Mononuclear cell (primary cell): Measurements from ENCODE around the gene CEND1. TPM values are rescaled to one million over a fixed set of nuclear protein-coding genes. Genes with fewer than 3 reads are reported as not detected.
"Not testable (repeated sequence)": the region's sequence is repeated elsewhere in the genome, so short reads cannot be mapped to it uniquely, and the experiment has no call there.

ENCODE experiments used
- H3K27me3 ChIP-seq: 2 replicates; pipeline ENCODE4 v1.6.0; 2011; ENCODE audit warnings: low read length, control low read depth; ENCODE audit not compliant: insufficient read depth
- H3K4me1 ChIP-seq: 2 replicates; pipeline ENCODE4 v1.5.1; 2011; ENCODE audit warnings: mild to moderate bottlenecking, low read length, control low read depth; ENCODE audit not compliant: insufficient read depth
- H3K4me3 ChIP-seq: 2 replicates; pipeline ENCODE4 v1.5.1; 2011; ENCODE audit warnings: mild to moderate bottlenecking, low read length, moderate library complexity
- H3K9me3 ChIP-seq: 2 replicates; pipeline ENCODE4 v1.5.1; 2011; ENCODE audit warnings: low read depth, mild to moderate bottlenecking, control low read depth, low read length
- total RNA-seq: library from RNA; depleted of rRNA; stranded (reverse); fragments of >200 nt; gene quantifications from one replicate; pipeline ENCODE4 v1.2.3, GENCODE V29; 2012

The CEND1 gene
- total RNA-seq, 1 donor, result not detected

DNA sequence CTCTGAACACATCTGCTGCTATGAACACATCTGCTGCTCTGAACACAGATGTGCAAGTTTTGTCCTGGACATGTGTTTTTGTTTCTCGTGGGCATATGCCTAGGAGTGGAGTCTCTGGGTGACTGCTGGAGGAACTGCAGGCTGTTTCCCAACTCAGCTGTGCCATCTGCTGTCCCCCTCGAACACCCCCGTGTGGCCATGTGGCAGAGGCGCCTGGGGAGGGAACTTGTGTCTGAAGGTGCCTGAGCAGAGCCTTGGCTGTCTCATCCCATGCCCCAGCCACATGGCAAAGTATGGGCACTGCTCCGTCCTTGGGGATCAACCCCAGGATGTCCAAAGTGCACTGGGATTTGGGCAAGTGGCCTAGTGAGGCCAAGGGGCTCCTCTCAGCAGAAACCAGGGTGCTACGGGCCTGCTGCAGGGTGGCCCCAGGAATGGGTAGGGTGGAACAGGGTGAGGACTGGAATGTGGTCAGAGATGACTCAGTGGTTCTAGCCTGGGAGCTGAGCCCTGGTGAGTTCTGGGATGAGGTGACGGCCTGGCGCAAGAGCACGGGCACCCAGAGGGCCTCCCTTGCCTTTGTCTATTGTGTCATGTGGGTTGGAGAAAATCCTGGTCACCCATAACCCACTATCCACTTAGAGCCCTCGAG is 27.3 kb downstream of the CEND1 start:
- Histone ChIP-seq H3K4me3 (no peak overlapping the region), H3K9me3 (no peaks in the 10 kb centered on the region), H3K4me1 (no peaks in the 10 kb centered on the region), H3K27me3 (no peaks in the 10 kb centered on the region)

DNA sequence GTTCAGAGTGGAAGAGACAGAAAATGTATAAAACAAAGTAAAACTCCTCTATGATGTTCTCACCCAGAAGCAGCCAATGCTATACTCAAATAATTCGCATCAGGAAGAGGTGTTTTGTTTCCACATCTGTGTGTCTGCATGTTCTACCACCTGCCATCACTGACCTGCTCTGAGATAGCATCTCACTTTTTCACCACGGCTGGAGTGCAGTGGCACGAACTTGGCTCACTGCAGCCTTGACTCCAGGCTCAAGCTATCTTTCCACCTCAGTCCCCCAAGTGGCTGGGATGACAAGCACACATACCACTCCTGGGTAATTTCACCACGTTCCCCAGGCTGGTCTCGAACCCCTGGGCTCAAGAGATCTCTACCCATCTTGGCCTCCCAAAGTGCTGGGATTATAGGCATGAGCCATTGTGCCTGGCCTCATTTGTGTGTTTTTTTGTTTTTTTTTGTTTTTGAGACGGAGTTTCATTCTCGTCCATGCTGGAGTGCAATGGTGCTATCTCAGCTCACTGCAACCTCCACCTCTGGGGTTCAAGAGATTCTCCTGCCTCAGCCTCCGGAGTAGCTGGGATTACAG is 28.3 kb downstream of the CEND1 start:
- H3K27me3 ChIP-seq, result no peaks in the 10 kb centered on the region
- no peaks in the 10 kb centered on the region for H3K4me1 ChIP-seq
- no peak overlapping the region for H3K4me3 ChIP-seq
- no peaks in the 10 kb centered on the region for H3K9me3 ChIP-seq

DNA sequence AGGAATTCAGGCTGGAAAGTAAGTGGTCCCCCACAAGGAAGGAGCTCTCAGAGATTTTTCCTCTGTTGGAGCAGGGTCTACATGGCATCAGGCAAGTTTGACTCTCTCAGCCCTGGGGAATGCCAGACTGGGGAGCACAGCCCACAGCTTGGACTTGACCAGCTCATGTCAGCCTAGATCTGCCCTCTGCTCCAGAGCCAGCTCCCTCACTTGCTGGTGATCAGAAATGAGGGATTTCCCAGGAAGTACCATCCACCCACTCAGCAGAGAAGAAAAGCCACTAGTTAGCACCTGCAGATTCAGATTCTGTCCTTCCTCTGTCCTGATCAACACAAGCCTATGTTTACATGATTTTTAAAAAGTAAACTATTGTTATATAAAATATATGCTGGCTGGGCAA is 29.7 kb downstream of the CEND1 start:
- H3K4me3 ChIP-seq, result no peak overlapping the region
- no peaks in the 10 kb centered on the region for H3K27me3 ChIP-seq
- H3K9me3 ChIP-seq, result no peaks in the 10 kb centered on the region
- H3K4me1 ChIP-seq, result no peaks in the 10 kb centered on the region

DNA sequence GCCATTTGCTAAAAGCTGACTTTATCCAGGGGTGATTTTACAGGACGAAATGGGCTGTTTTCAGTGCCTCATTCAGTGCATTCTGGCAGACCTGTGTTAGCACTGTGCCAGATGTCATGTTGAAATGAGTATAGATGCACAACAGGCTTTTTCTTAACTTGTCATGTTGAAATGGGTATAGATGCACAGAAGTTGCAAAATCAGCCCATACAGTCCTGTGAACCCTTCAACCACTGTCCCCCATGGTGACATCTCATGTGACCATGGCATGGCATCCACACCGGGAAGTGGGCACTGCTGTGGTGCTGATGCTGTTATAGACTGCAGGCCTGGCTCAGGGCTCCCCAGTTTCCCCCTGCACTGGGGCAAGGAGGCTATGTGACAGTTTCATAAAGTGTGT is 40.2 kb downstream of the CEND1 start:
- H3K27me3 ChIP-seq, result no peaks in the 10 kb centered on the region
- H3K9me3 ChIP-seq, result no peaks in the 10 kb centered on the region
- no peak overlapping the region for H3K4me3 ChIP-seq
- H3K4me1 ChIP-seq, result peaks cover 47% of the 10 kb centered on the region

DNA sequence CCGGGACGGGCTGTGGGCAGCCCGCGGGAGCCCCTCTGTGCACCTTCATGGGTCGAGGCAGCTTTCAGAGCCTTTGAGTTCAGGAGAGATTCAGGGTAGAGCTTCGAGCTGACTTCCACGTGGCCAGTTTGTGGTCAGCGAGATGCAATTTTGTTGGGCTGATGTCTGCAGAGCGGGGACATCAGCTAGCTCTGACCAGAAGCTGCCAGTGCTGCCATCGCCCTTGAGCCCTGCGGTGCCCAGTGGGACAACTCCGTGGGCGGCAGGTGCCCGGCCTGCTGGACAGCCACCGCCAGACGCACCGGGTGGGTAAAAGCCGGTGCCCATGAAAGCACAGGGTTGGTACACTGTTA is 41.9 kb downstream of the CEND1 start:
- H3K9me3 ChIP-seq, result no peaks in the 10 kb centered on the region
- H3K4me1 ChIP-seq, result peaks cover 47% of the 10 kb centered on the region
- no peaks in the 10 kb centered on the region for H3K27me3 ChIP-seq
- H3K4me3 ChIP-seq, result peak overlapping the region; percentile 85

DNA sequence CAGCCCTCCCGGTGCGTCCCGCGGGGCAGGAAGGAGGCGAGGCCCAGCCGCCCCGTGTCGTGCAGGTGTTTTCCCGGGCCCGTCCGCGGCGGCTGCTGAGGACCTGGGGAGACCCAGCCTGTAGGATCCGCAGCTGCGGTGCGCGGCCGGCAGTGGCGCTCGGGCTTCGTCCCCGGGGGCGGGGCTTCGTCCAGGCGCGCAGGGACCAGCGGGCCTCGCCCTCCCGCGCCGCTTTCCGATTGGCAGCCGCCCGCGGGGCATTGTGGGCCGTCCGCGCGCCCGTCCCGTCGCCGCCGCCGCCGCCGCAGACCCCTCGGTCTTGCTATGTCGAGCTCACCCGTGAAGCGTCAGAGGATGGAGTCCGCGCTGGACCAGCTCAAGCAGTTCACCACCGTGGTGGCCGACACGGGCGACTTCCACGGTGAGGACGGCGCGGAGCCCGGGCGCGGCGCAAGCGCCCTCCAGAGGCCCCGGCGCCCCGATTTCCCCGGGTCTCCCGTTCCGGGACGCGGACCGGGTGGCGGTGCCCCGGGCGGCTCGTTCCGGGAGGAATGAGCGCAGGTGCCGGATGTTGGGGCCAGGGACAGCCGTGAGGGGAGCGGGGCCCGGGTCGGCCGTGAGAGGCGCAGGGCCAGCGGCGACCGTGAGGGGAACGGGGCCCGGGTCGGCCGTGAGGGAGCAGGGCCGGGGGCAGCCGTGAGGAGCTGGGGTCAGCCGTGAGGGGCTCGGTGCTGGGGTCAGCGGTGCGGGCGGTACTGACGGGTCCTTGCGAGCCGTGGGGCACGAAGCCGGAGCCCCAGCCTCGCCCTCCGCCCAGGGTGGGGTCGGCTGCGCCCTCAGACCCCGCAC is 42.5 kb downstream of the CEND1 start, which contains the start of gene TALDO1:
TALDO1 (plus strand) TSS at position 307 of the 849 bp plus-strand sequence; CDS start at position 325, 18 bp downstream.
- Histone ChIP-seq H3K4me1 (peaks cover 47% of the 10 kb centered on the region), H3K9me3 (no peaks in the 10 kb centered on the region), H3K27me3 (no peaks in the 10 kb centered on the region), H3K4me3 (peak within 1 kb of the TSS; percentile 85)

DNA sequence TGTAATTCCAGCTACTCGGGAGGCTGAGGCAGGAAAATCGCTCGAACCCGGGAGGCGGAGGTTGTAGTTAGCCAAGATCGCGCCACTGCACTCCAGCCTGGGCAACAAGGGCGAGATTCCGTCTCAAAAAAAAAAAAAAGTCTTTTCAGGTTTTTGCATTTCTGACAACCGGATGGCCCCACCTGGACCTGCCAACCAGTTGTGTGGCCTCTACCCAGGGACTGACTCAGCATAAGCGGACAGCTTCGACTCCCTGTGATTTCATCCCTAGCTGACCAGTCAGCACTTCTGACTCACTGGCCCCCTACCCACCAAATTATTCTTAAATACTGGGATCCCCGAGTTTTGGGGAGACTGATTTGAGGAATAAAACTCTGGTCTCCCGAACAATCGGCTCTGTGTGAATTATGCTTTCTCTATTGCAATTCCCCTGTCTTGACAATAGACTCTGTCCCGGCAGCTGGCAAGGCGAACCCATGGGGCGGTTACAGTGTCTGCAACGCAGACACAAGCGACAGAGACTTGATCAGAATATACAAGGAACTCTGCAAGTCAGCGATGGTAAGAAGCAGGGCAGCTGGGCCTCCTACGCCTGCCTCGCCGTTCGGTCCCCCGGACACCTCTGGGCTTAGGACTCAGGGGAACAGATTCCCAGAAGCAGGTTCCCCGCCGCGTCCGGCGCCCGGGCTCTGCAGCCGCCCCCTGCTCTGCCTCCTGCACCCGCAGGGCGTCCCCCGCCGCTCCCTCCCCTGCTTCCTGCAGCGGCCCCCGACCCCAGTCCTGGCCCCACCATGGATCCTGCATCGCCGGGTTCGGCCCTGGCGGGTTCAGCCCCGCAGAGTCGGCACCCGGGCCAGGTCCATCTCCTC is 43.4 kb downstream of the CEND1 start:
- no peaks in the 10 kb centered on the region for H3K9me3 ChIP-seq
- peak overlapping the region; percentile 85 for H3K4me3 ChIP-seq
- peaks cover 47% of the 10 kb centered on the region for H3K4me1 ChIP-seq
- no peaks in the 10 kb centered on the region for H3K27me3 ChIP-seq

DNA sequence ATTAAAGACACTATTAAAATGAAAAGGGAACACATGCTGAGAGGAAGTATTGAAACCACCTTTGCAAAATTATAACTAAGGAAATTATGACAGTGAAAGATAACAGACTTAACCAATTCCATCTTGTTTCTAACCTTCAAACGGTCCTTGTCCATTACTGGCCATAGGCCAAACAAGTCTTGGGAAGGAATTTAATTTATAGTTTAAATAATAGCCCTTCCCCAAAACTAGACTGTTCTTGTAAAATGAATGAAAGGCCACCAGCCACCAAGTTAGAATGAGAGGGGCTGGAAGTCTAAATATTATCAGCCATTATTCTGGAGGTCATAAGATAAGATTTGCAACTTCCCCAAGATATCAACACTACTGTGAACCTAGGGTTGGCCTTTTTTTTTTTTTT is 44.5 kb downstream of the CEND1 start:
- no peak overlapping the region for H3K4me3 ChIP-seq
- H3K4me1 ChIP-seq, result peaks cover 42% of the 10 kb centered on the region
- H3K9me3 ChIP-seq, result no peaks in the 10 kb centered on the region
- no peaks in the 10 kb centered on the region for H3K27me3 ChIP-seq

DNA sequence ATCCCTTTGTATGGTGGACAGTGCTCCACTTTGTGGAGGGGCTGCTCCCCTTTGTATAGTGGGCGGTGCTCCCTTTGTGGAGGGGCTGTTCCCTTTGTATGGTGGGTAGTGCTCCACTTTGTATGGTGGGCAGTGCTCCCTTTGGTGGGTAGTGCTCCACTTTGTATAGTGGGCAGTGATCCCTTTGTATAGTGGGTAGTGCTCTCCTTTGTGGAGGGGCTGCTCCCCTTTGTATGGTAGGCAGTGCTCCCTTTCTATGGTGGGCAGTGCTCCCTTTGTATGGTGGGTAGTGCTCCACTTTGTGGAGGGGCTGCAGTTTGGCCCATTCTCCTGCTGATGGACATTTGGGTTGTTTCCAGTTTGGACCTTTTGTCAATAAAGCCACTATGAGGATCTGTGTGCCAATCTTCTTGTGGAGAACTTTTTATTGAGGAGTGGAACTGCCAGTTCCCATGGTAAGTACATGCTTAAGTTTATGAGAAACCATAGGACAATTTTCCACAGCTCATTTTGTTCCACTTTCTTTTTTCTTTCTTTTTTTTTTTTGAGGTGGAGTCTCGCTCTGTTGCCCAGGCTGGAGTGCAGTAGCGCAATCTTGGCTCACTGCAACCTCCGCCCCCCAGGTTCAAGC is 47.2 kb downstream of the CEND1 start:
- Histone ChIP-seq H3K4me3 (no peak overlapping the region), H3K27me3 (no peaks in the 10 kb centered on the region), H3K9me3 (no peaks in the 10 kb centered on the region), H3K4me1 (peaks cover 20% of the 10 kb centered on the region)

DNA sequence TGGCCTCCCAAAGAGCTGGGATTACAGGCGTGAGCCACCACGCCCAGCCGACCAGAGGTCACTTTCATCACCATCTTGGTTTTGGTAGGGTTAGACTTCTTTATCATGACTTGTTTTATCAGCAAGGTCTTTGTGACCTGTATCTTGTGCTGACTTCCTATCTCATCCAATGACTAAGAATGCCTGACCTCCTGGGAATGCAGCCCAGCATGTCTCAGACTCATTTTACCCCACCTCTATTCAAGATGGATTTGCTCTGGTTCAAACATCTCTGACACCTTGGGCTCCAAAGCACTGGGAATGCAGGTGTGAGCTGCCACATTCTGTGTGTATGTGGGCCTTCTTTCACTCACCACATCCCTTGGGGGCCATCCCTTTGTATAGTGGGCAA is 47.7 kb downstream of the CEND1 start:
- H3K9me3 ChIP-seq, result no peaks in the 10 kb centered on the region
- H3K27me3 ChIP-seq, result no peaks in the 10 kb centered on the region
- H3K4me1 ChIP-seq, result peaks cover 25% of the 10 kb centered on the region
- no peak overlapping the region for H3K4me3 ChIP-seq

DNA sequence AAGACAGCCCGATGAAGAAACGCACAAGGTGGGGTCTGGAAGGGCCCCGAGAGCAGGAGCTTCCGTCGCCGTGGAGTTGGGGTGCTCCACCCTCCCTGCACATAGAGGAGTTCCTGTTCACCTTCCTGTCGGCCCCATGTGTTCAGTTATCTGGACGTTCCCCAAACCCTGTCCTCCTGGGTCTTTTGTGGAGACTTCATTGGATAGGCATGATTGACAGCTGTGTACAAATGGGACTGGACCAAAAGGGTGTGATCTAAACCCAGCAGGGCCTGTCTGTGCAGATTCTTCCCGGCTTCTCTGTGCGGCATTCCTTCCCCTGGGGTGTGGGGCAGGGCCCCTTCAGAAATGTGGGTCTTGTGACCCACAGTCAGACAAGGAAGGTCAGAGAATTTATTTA is 52.0 kb downstream of the CEND1 start:
- H3K27me3 ChIP-seq, H3K9me3 ChIP-seq, H3K4me3 ChIP-seq: not testable (repeated sequence)
- peaks cover 14% of the 10 kb centered on the region for H3K4me1 ChIP-seq

DNA sequence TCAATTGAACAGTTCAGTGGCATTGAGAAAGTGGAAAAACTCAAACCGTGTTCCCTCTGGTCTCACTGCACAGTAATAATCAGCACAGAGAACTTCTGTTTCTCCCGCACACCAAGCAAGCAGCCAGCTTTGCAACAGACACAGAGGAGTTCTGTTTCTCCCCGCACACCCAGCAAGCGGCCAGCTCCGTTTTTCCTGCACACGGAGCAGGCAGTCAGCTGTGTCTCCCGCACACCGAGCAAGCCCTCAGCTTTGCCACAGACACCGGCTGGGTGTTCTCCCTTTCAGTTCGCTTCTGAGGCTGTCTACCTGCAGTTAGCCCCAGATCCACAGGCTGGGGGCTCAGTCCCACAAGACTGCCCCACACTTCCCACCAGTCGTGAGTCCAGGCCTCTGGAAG is 52.5 kb downstream of the CEND1 start:
- Histone ChIP-seq H3K4me1 (peaks cover 14% of the 10 kb centered on the region), H3K27me3 (no peaks in the 10 kb centered on the region), H3K9me3 (no peaks in the 10 kb centered on the region), H3K4me3 (no peak overlapping the region)
